HG03108 (cell line): ENCODE data around the gene MACF1.

Experiments used
- ATAC-seq: cut with Tn5 transposase; IDR thresholded peaks from one replicate; pipeline ENCODE4 v1.9.1; 2021; ENCODE audit warnings: moderate library complexity; ENCODE audit not compliant: unreplicated experiment

The MACF1 gene

GRCh38 chr1:39258146-39258924 is 53.8 kb downstream of the MACF1 start:
- no peak for ATAC-seq

- ATAC-seq = no peak
These were observed 54.4 kb downstream of the MACF1 start for GRCh38 chr1:39258925-39259244.

GRCh38 chr1:39261712-39262221 is 57.3 kb downstream of the MACF1 start:
- ATAC-seq = no peak

GRCh38 chr1:39262802-39263201 is 58.3 kb downstream of the MACF1 start:
- no peak for ATAC-seq

- ATAC-seq = no peak
These were observed 61.8 kb downstream of the MACF1 start for GRCh38 chr1:39266269-39266668.

GRCh38 chr1:39266792-39267191 is 62.3 kb downstream of the MACF1 start:
- ATAC-seq = no peak

GRCh38 chr1:39268112-39268581 is 63.7 kb downstream of the MACF1 start:
- ATAC-seq = no peak

- ATAC-seq = no peak
These were observed 64.4 kb downstream of the MACF1 start for GRCh38 chr1:39268906-39269305.

GRCh38 chr1:39269349-39269748 is 64.9 kb downstream of the MACF1 start:
- no peak for ATAC-seq

- peak; percentile 58 for ATAC-seq
These were observed 65.4 kb downstream of the MACF1 start for GRCh38 chr1:39269791-39270342.

GRCh38 chr1:39270368-39270767 is 65.9 kb downstream of the MACF1 start:
- no peak for ATAC-seq

- peak; percentile 60 for ATAC-seq
These were observed 67.7 kb downstream of the MACF1 start for GRCh38 chr1:39272027-39272797.

- ATAC-seq = no peak
These were observed 68.4 kb downstream of the MACF1 start for GRCh38 chr1:39272798-39273469.

- ATAC-seq = no peak
These were observed 71.5 kb downstream of the MACF1 start for GRCh38 chr1:39275836-39276507.

GRCh38 chr1:39277879-39278278 is 73.4 kb downstream of the MACF1 start:
- no peak for ATAC-seq

GRCh38 chr1:39282537-39283216 is 78.2 kb downstream of the MACF1 start:
- no peak for ATAC-seq

GRCh38 chr1:39283858-39284257 is 79.4 kb downstream of the MACF1 start:
- ATAC-seq = no peak

- no peak for ATAC-seq
These were observed 83.0 kb downstream of the MACF1 start for GRCh38 chr1:39287541-39287940.

- no peak for ATAC-seq
These were observed 84.4 kb downstream of the MACF1 start for GRCh38 chr1:39288735-39289465.
